Measurements from ENCODE around the gene CARD18. TPM values are rescaled to one million over a fixed set of nuclear protein-coding genes. Genes with fewer than 3 reads are reported as not detected.

The CARD18 gene
- total and polyA plus RNA-seq, 2 donors from 2014 or later: not detected

- TF ChIP-seq, protein P1, sequence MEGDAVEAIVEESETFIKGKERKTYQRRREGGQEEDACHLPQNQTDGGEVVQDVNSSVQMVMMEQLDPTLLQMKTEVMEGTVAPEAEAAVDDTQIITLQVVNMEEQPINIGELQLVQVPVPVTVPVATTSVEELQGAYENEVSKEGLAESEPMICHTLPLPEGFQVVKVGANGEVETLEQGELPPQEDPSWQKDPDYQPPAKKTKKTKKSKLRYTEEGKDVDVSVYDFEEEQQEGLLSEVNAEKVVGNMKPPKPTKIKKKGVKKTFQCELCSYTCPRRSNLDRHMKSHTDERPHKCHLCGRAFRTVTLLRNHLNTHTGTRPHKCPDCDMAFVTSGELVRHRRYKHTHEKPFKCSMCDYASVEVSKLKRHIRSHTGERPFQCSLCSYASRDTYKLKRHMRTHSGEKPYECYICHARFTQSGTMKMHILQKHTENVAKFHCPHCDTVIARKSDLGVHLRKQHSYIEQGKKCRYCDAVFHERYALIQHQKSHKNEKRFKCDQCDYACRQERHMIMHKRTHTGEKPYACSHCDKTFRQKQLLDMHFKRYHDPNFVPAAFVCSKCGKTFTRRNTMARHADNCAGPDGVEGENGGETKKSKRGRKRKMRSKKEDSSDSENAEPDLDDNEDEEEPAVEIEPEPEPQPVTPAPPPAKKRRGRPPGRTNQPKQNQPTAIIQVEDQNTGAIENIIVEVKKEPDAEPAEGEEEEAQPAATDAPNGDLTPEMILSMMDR (IDR thresholded peaks at IDR 0.05; ENCODE audit: borderline replicate concordance, extremely low read depth, insufficient read depth): no peak
- Histone ChIP-seq H3K4me3 (ENCODE audit: low read length in 3 of 3) (no peak overlapping the region), H3K27ac (ENCODE audit: low read depth in 2 of 2, low read length in 2 of 2) (no peak overlapping the region), H3K27me3 (ENCODE audit: control insufficient read depth, insufficient read depth, low read length) (no peaks in the 10 kb centered on the region), H3K4me1 (ENCODE audit: control insufficient read depth in 2 of 3, insufficient read depth in 2 of 3, low read depth in 1 of 3, low read length in 3 of 3) (no peaks in the 10 kb centered on the region), H3K36me3 (ENCODE audit: control insufficient read depth in 2 of 3, insufficient read depth in 3 of 3, low read length in 3 of 3) (no peaks in the 10 kb centered on the region), H3K9ac (ENCODE audit: low read length in 3 of 3) (no peak overlapping the region), H3K9me3 (ENCODE audit: control insufficient read depth in 2 of 3, insufficient read depth in 1 of 3, low read length in 3 of 3) (no peaks in the 10 kb centered on the region)
- DNase-seq (no peak), FAIRE-seq (no peak)
- intact Hi-C loops (cut with DNase I): no loop called here
Observed at GRCh38 chr11:105177658-105178057, 38.1 kb upstream of the CARD18 start.

DNA sequence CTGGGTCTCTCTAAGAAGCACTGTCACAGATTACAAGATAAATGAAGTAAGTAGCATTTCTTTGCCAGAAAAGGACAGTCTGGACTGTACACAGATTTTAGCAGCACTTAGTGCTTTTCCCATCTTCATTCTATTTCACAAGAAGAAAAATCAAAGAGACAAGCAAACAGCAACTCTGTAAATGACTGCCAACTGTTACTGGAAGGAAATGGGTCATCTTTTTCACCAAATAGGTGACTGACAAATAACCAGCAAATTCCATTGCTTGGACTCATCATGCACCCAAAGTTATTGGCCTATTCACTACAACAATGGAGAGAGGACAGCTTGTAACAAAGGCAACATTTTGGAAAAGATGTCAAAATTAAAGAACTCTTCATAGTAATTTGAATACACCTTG, 28.9 kb upstream of the CARD18 start:
- TF ChIP-seq, protein P1 (IDR thresholded peaks at IDR 0.05; ENCODE audit: borderline replicate concordance, extremely low read depth, insufficient read depth): no peak
- H3K4me1 ChIP-seq (ENCODE audit: control insufficient read depth in 2 of 3, insufficient read depth in 2 of 3, low read depth in 1 of 3, low read length in 3 of 3): no peaks in the 10 kb centered on the region

GRCh38 chr11:105167244-105167643, 27.7 kb upstream of the CARD18 start:
- H3K4me1 ChIP-seq (ENCODE audit: control insufficient read depth in 2 of 3, insufficient read depth in 2 of 3, low read depth in 1 of 3, low read length in 3 of 3): no peaks in the 10 kb centered on the region
- DNase-seq (no peak), FAIRE-seq (no peak)
- TF ChIP-seq, protein P1 (IDR thresholded peaks at IDR 0.05; ENCODE audit: borderline replicate concordance, extremely low read depth, insufficient read depth): no peak
- intact Hi-C loops (cut with DNase I): no loop called here
- H3K27me3 ChIP-seq (ENCODE audit: control insufficient read depth, insufficient read depth, low read length): no peaks in the 10 kb centered on the region
- no peak overlapping the region for H3K4me3 ChIP-seq (ENCODE audit: low read length in 3 of 3)
- no peak overlapping the region for H3K9ac ChIP-seq (ENCODE audit: low read length in 3 of 3)
- H3K27ac ChIP-seq (ENCODE audit: low read depth in 2 of 2, low read length in 2 of 2): no peak overlapping the region
- H3K36me3 ChIP-seq (ENCODE audit: control insufficient read depth in 2 of 3, insufficient read depth in 3 of 3, low read length in 3 of 3): no peaks in the 10 kb centered on the region
- H3K9me3 ChIP-seq (ENCODE audit: control insufficient read depth in 2 of 3, insufficient read depth in 1 of 3, low read length in 3 of 3): peaks cover 0 to 5% (median 0%) of the 10 kb centered on the region in 3 donors

More for the DNA sequence above, 28.9 kb upstream of the CARD18 start:
- Histone ChIP-seq H3K36me3 (ENCODE audit: control insufficient read depth in 2 of 3, insufficient read depth in 3 of 3, low read length in 3 of 3) (no peaks in the 10 kb centered on the region), H3K9me3 (ENCODE audit: control insufficient read depth in 2 of 3, insufficient read depth in 1 of 3, low read length in 3 of 3) (peaks cover 0 to 5% (median 0%) of the 10 kb centered on the region in 3 donors), H3K27me3 (ENCODE audit: control insufficient read depth, insufficient read depth, low read length) (no peaks in the 10 kb centered on the region), H3K27ac (ENCODE audit: low read depth in 2 of 2, low read length in 2 of 2) (no peak overlapping the region), H3K4me3 (ENCODE audit: low read length in 3 of 3) (no peak overlapping the region), H3K9ac (ENCODE audit: low read length in 3 of 3) (no peak overlapping the region)
- DNase-seq (no peak), FAIRE-seq (no peak)
- intact Hi-C loops (cut with DNase I): no loop called here

DNA sequence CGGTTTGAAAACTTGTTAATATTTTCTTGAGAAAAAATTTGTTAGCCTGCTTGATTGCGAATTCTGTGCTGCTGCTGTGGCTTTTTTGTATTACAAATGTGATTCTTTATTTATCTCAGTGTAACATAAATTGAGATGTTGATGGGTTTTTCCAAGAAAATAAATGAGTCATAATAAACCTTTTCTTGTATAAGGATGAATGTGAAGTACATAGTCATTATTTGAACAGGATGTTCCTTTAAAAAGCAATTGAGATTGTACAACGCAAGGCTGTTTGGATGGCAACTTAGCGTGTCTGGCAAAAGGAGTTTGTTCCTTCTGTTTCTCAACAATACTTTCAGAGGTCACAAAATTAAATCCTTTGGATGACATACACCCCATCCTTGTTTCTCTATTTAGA, 24.6 kb upstream of the CARD18 start:
- Histone ChIP-seq H3K9ac (ENCODE audit: low read length in 3 of 3) (no peak overlapping the region), H3K4me1 (ENCODE audit: control insufficient read depth in 2 of 3, insufficient read depth in 2 of 3, low read depth in 1 of 3, low read length in 3 of 3) (no peaks in the 10 kb centered on the region), H3K36me3 (ENCODE audit: control insufficient read depth in 2 of 3, insufficient read depth in 3 of 3, low read length in 3 of 3) (no peaks in the 10 kb centered on the region), H3K27me3 (ENCODE audit: control insufficient read depth, insufficient read depth, low read length) (no peaks in the 10 kb centered on the region), H3K27ac (ENCODE audit: low read depth in 2 of 2, low read length in 2 of 2) (no peak overlapping the region), H3K9me3 (ENCODE audit: control insufficient read depth in 2 of 3, insufficient read depth in 1 of 3, low read length in 3 of 3) (no peaks in the 10 kb centered on the region), H3K4me3 (ENCODE audit: low read length in 3 of 3) (no peak overlapping the region)
- FAIRE-seq: no peak
- TF ChIP-seq, protein P1 (IDR thresholded peaks at IDR 0.05; ENCODE audit: borderline replicate concordance, extremely low read depth, insufficient read depth): no peak
- intact Hi-C loops (cut with DNase I): no loop called here
- no peak for DNase-seq

All from kidney (tissue), 14 donors.